ENCODE measurements around the gene APC2. TPM values are rescaled to one million over a fixed set of nuclear protein-coding genes. Genes with fewer than 3 reads are reported as not detected.

The APC2 gene
- total RNA-seq, 1 donor, result 0.27 TPM

- TF ChIP-seq, protein P1, sequence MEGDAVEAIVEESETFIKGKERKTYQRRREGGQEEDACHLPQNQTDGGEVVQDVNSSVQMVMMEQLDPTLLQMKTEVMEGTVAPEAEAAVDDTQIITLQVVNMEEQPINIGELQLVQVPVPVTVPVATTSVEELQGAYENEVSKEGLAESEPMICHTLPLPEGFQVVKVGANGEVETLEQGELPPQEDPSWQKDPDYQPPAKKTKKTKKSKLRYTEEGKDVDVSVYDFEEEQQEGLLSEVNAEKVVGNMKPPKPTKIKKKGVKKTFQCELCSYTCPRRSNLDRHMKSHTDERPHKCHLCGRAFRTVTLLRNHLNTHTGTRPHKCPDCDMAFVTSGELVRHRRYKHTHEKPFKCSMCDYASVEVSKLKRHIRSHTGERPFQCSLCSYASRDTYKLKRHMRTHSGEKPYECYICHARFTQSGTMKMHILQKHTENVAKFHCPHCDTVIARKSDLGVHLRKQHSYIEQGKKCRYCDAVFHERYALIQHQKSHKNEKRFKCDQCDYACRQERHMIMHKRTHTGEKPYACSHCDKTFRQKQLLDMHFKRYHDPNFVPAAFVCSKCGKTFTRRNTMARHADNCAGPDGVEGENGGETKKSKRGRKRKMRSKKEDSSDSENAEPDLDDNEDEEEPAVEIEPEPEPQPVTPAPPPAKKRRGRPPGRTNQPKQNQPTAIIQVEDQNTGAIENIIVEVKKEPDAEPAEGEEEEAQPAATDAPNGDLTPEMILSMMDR (IDR thresholded peaks at IDR 0.05; ENCODE audit: insufficient read depth, low read length), result no peak
- no peak overlapping the region for H3K4me3 ChIP-seq (ENCODE audit: low read depth, low read length)
- no peak for DNase-seq (ENCODE audit: low read depth)
These were observed 8.9 kb upstream of the APC2 start for GRCh38 chr19:1441022-1441426.

GRCh38 chr19:1441677-1442438 lies 8.1 kb upstream of the APC2 start:
- TF ChIP-seq, protein P1 (IDR thresholded peaks at IDR 0.05; ENCODE audit: insufficient read depth, low read length), result no peak
- DNase-seq (ENCODE audit: low read depth), result no peak
- H3K4me3 ChIP-seq (ENCODE audit: low read depth, low read length), result no peak overlapping the region

- DNase-seq (ENCODE audit: low read depth), result peak; percentile 30
- TF ChIP-seq, protein P1 (IDR thresholded peaks at IDR 0.05; ENCODE audit: insufficient read depth, low read length), result peak; percentile 68
- H3K4me3 ChIP-seq (ENCODE audit: low read depth, low read length), result peak overlapping the region; percentile 31
These were observed 4.6 kb upstream of the APC2 start for GRCh38 chr19:1445185-1445931.

DNA sequence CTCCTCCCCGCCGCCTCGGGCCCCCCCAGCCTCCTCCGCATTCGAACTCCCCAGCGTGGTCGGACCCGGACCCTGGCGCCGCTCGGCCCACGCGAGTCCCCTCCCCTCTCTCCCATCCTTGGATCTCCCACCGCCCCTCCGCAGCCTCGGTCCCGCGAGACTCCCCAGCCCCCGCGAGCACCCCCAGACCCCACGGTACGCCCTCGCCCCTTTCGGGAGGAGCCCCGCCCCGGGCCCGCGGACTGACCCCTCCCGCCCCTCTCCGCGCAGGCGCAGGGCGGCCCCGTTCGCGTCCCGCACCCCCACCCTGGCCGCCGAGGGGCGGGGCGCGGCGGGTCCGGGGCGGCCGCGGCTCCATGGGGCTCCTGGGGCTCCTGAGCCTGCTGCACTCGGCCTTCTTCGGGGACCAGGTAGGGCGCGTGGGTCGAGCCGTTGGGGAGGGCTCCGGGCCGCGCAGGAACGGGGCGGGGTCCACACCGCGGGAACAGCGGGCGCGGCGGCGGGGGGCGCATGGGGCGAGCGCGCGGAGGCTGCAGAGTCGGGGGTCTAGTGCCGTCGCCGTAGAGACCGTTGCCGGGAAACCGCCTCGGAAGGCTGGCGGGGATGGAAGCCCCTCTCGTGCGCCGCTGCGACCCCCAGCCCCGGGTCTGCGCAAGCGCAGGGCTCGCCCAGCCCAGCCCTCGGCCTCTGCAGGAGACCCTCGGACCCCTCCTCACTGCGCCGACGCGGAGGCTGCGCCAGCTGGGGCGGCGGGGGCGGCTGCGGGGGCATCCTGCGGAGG lies 3.8 kb upstream of the APC2 start:
- TF ChIP-seq, protein P1 (IDR thresholded peaks at IDR 0.05; ENCODE audit: insufficient read depth, low read length), result no peak
- DNase-seq (ENCODE audit: low read depth), result no peak
- H3K4me3 ChIP-seq (ENCODE audit: low read depth, low read length), result peak overlapping the region; percentile 55

GRCh38 chr19:1446713-1447481 lies 3.0 kb upstream of the APC2 start:
- TF ChIP-seq, protein P1 (IDR thresholded peaks at IDR 0.05; ENCODE audit: insufficient read depth, low read length), result no peak
- H3K4me3 ChIP-seq (ENCODE audit: low read depth, low read length), result no peak overlapping the region

GRCh38 chr19:1447504-1447903 lies 2.4 kb upstream of the APC2 start:
- TF ChIP-seq, protein P1 (IDR thresholded peaks at IDR 0.05; ENCODE audit: insufficient read depth, low read length), result no peak
- DNase-seq (ENCODE audit: low read depth), result no peak
- no peak overlapping the region for H3K4me3 ChIP-seq (ENCODE audit: low read depth, low read length)

More at GRCh38 chr19:1446713-1447481, 3.0 kb upstream of the APC2 start:
- DNase-seq (ENCODE audit: low read depth), result no peak

Measured in fibroblast of the aortic adventitia (primary cell).